ENCODE measurements around the gene MYOF. TPM values are rescaled to one million over a fixed set of nuclear protein-coding genes. Genes with fewer than 3 reads are reported as not detected.
A peak's percentile ranks its signal among the peaks of the same experiment; 100 is the strongest.
"Not testable (repeated sequence)": the region's sequence is repeated elsewhere in the genome, so short reads cannot be mapped to it uniquely, and the experiment has no call there.

Gene MYOF
- total RNA-seq, 1 donor from 2014 or later: 132 TPM

- no peak overlapping the region for H3K4me3 ChIP-seq
- peaks cover 7% of the 10 kb centered on the region for H3K36me3 ChIP-seq
- H3K4me1 ChIP-seq: peaks cover 28% of the 10 kb centered on the region
- H3K27ac ChIP-seq: no peak overlapping the region
- no peak for DNase-seq
- ATAC-seq: no peak
- intact Hi-C loops (cut with DNase I): no loop called here
- H3K27me3 ChIP-seq: no peaks in the 10 kb centered on the region
- TF ChIP-seq CTCF (IDR thresholded peaks at IDR 0.05): no peak
- no peaks in the 10 kb centered on the region for H3K9me3 ChIP-seq
Measured at GRCh38 chr10:93420091-93420490, 62.0 kb downstream of the MYOF start.

- H3K4me1 ChIP-seq: peaks cover 28% of the 10 kb centered on the region
- H3K4me3 ChIP-seq; DNase-seq; intact Hi-C loops (cut with DNase I); H3K9me3 ChIP-seq; H3K36me3 ChIP-seq; H3K27me3 ChIP-seq; H3K27ac ChIP-seq: not testable (repeated sequence)
- peak; percentile 37 for ATAC-seq
Measured at GRCh38 chr10:93419016-93419415, 63.1 kb downstream of the MYOF start.

GRCh38 chr10:93417921-93418320 is 64.2 kb downstream of the MYOF start:
- Histone ChIP-seq H3K4me3 (no peak overlapping the region), H3K27me3 (no peaks in the 10 kb centered on the region), H3K4me1 (peaks cover 35% of the 10 kb centered on the region), H3K27ac (no peak overlapping the region), H3K36me3 (peaks cover 3% of the 10 kb centered on the region), H3K9me3 (no peaks in the 10 kb centered on the region)
- no peak for TF ChIP-seq CTCF (IDR thresholded peaks at IDR 0.05)
- ATAC-seq: no peak
- intact Hi-C loops (cut with DNase I): no loop called here
- no peak for DNase-seq

- Histone ChIP-seq H3K4me1 (peaks cover 38% of the 10 kb centered on the region), H3K27ac (no peak overlapping the region), H3K36me3 (no peaks in the 10 kb centered on the region), H3K9me3 (no peaks in the 10 kb centered on the region), H3K4me3 (no peak overlapping the region), H3K27me3 (no peaks in the 10 kb centered on the region)
- no peak for TF ChIP-seq CTCF (IDR thresholded peaks at IDR 0.05)
- DNase-seq (no peak), ATAC-seq (peak; percentile 66)
- intact Hi-C loops (cut with DNase I): no loop called here
Measured at GRCh38 chr10:93417266-93417665, 64.9 kb downstream of the MYOF start.

GRCh38 chr10:93416824-93417223 is 65.3 kb downstream of the MYOF start:
- H3K27ac ChIP-seq: no peak overlapping the region
- DNase-seq (no peak), ATAC-seq (no peak)
- H3K4me1 ChIP-seq: peaks cover 34% of the 10 kb centered on the region
- no peaks in the 10 kb centered on the region for H3K9me3 ChIP-seq
- no peaks in the 10 kb centered on the region for H3K36me3 ChIP-seq
- no peak overlapping the region for H3K4me3 ChIP-seq
- no peaks in the 10 kb centered on the region for H3K27me3 ChIP-seq
- intact Hi-C loops (cut with DNase I): no loop called here
- no peak for TF ChIP-seq CTCF (IDR thresholded peaks at IDR 0.05)

GRCh38 chr10:93415693-93416092 is 66.4 kb downstream of the MYOF start:
- H3K36me3 ChIP-seq: no peaks in the 10 kb centered on the region
- H3K4me1 ChIP-seq: peaks cover 23% of the 10 kb centered on the region
- no peak for TF ChIP-seq CTCF (IDR thresholded peaks at IDR 0.05)
- H3K9me3 ChIP-seq: no peaks in the 10 kb centered on the region
- H3K4me3 ChIP-seq: no peak overlapping the region
- H3K27me3 ChIP-seq: no peaks in the 10 kb centered on the region
- ATAC-seq (no peak), DNase-seq (no peak)
- intact Hi-C loops (cut with DNase I): no loop called here
- H3K27ac ChIP-seq: no peak overlapping the region

Data from upper lobe of right lung (tissue), 1 donor.